Fibroblast of villous mesenchyme (primary cell): ENCODE results near the gene ARVCF. TPM values are rescaled to one million over a fixed set of nuclear protein-coding genes. Genes with fewer than 3 reads are reported as not detected.

Experiments
- DNase-seq: peaks from one replicate; pipeline ENCODE4 v3.0.0-alpha.2; 2010; ENCODE audit warnings: low read depth
- H3K4me3 ChIP-seq: 2 replicates; pipeline ENCODE4 v1.5.1; 2011; ENCODE audit warnings: low read depth, mild to moderate bottlenecking, low read length
- total RNA-seq: library from RNA; depleted of rRNA; stranded (reverse); fragments of >200 nt; gene quantifications from 2 replicates; pipeline ENCODE4 v1.2.3, GENCODE V29; 2012
- TF ChIP-seq, protein P1 (sequence below): IDR thresholded peaks from 2 replicates; pipeline ENCODE4 v1.5.1; 2012; ENCODE audit warnings: low read depth, mild to moderate bottlenecking, low read length; ENCODE audit not compliant: insufficient read depth

The ARVCF gene
- total RNA-seq, 1 donor = 6.0 TPM

DNA sequence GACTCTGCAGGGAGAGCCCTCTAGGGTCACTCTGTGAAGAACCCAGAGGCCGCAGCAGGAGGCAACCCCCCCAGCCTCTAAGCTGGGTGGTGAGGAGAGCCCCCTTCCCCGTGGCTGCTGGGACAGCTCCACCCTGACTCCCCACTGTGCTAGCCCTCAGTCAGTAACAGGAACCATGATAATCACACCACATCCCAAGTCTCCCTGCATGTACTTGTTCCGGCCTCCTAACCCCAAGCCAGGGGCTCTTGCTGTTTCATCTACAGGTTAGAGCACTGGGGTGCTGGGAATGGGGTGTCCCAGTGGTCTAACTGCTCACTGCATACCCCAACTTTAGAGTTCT, 26.9 kb downstream of the ARVCF start:
- DNase-seq = no peak
- TF ChIP-seq, protein P1, sequence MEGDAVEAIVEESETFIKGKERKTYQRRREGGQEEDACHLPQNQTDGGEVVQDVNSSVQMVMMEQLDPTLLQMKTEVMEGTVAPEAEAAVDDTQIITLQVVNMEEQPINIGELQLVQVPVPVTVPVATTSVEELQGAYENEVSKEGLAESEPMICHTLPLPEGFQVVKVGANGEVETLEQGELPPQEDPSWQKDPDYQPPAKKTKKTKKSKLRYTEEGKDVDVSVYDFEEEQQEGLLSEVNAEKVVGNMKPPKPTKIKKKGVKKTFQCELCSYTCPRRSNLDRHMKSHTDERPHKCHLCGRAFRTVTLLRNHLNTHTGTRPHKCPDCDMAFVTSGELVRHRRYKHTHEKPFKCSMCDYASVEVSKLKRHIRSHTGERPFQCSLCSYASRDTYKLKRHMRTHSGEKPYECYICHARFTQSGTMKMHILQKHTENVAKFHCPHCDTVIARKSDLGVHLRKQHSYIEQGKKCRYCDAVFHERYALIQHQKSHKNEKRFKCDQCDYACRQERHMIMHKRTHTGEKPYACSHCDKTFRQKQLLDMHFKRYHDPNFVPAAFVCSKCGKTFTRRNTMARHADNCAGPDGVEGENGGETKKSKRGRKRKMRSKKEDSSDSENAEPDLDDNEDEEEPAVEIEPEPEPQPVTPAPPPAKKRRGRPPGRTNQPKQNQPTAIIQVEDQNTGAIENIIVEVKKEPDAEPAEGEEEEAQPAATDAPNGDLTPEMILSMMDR = no peak
- no peak overlapping the region for H3K4me3 ChIP-seq

DNA sequence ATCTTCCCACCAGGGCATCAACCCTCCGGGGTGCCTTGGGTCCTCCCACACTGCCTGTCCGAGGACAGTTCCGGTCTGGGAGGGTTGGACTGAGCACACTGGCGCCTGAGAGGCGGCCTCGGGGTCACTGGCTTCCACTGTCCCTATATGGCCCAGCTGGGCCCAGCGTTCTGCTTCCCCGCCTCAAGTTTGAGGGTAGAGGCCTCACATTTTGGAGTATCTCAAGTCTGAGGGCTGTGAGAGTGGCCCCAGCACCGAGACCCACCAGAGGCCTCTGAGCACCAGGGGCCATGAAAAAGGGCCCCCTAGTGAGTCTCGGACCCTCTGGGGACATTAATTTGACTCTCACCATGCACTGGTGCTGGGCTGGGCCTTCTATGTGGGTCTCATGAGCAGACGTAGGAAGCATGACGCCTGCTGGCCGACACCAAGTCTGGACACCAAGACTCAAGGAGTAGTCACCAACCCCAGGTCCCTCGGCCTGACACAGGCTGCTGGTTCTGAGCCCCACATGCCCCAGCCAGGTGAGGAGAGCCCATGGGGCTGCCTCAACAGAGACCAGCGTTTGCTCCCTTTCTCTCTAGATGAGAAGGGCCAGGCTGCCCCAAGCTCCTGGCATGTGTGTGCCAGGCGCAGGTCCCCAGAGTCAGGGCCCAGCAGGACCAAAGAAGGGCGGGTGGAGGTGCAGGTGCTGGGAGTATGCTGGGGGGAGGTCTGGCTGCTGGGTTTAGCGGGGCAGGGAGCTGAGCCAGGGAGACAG, 27.5 kb downstream of the ARVCF start:
- DNase-seq = no peak
- TF ChIP-seq, protein P1 = no peak
- no peak overlapping the region for H3K4me3 ChIP-seq

DNA sequence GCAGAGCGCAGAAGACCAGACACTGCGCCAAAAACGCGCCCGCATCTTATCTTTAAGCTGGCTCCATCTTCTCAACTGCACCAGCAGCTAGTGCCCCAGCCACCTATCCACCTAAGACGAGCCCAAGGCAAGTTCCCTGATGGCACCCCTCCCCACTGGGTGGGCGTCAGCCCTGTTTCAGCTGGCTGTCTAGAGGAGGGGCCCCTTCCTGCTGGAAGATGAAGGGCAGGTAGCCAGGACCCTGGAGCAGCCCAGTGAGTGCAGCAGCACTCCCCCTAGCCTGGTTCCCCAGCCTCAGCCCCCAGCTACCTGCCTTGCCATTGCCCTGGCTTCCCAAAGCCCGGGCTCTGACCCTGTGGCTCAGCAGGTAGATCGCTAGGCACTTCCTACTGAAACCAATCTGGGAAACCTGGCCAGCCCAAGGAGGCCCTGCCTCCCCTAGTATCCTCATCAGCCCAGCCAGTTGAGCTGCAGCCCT, 28.3 kb downstream of the ARVCF start:
- TF ChIP-seq, protein P1 = no peak

DNA sequence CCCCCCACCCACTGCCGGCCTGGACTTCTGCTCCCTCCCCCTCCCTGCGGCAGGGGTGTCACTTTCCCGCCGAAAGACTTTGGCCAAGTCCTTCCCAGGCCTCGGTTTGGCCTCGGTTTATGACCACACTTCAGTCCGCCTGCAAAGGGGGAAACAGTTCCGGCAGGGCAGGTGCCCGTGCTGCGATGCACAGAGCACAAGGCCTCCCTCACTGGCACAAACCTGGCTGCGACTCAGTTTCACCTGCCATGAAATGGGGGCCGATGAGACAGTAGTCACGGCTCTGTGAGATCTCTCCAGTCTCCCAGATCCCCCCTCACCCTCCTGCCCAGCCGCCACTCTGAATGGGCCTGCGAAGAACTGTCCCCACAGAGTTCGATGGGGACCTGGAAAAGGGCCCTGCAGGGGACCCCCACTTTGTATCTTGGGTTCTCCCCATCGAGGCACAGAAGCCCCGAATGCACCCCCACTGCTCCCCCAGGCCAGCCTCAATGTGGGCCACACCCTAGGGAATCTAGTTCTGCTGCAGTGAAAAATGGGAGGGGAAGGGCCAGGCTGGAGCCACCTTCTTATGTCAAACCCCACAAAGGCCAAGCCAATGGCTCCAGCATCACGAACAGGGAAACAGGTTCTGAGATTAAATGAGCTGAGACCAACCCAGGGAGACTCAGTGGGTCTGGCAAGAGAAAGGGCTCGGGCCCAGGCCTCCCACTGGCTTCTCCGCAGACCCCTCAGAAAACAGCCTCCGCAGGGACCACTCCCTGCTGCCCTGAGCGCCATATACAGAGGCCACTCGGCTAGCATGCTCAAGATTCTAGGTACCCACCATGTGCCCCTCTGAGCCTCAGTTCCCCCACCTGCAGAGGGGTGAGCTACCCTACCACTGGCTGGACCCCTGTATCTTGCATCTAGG, 29.0 kb downstream of the ARVCF start:
- H3K4me3 ChIP-seq = no peak overlapping the region
- TF ChIP-seq, protein P1 = no peak
- no peak for DNase-seq

More for the DNA sequence above, 28.3 kb downstream of the ARVCF start:
- DNase-seq = no peak
- no peak overlapping the region for H3K4me3 ChIP-seq

DNA sequence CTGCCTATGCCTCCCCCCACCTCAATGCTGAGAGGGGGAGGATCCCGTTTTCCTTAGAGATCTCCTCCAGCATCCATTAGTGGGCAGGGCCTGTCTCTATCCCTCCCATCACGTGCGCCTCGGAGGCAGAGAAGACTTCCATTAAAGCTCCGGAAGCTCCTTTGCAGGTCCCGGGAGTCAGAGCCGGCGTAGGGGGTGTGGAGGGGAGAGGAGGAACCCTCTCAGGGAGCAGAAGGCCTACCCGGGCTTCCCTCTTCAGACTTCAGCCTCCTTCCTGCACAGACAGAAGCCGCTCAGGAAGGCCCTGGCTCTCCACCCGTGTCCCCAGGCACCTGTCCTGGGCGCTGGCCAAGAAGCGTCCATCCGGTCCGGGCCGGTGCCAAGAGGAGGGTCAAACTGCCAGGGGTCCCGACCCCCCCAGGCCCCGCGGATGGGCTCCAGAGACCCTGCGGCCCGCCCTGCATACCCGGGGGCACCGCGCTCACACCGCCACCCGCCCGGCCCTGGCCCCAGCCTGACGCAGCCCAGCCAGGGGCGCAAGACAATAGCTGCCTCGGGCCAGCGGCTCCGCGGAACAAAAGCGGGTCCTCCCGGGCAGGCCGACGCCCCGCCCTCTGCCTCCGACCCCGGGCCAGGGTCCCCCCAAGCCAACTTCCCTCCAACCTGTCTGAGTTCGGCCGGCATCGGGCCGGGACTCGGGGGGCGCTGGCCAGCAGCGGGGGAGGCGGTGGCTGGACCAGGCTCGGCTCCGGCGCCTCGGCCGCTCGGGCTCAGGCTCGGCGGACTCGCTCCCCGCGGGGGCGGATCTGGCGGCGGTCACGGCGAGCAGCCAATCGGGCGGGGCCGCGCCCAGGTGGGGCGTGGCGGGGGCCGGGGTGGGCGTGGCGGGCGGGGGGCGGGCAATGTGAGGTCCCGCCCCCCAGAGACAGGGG, 29.9 kb downstream of the ARVCF start:
- peak; percentile 61 for DNase-seq
- peak overlapping the region; percentile 60 for H3K4me3 ChIP-seq
- TF ChIP-seq, protein P1 = no peak

DNA sequence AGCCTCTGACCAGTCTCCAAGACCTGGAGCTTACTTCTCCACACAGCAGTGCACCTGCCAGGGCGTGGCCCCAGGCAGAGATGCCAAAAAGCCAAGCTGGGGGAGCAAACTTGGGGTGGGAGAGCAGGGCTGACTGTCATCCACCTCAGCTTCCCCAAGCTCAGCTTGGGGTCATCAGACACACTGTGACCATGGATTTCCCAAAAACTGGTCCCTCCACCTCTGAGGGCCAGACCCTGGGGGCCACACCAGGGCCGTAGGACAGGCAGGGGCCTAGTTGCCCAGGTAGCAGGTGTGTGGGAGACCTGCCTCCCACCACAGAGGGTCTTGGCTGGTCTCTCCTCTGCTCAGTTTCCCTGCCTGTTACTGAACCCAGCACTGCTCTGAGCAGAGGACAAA, 30.6 kb downstream of the ARVCF start:
- DNase-seq = no peak
- TF ChIP-seq, protein P1 = no peak

More for the DNA sequence above, 30.6 kb downstream of the ARVCF start:
- H3K4me3 ChIP-seq = peak overlapping the region; percentile 60
